HepG2 (cell line): ENCODE measurements around the gene KTN1. TPM values are rescaled to one million over a fixed set of nuclear protein-coding genes. Genes with fewer than 3 reads are reported as not detected.

ENCODE experiments used
- FOXP4 ChIP-seq: sonication (generic); formaldehyde crosslinking; IDR thresholded peaks from 2 replicates; pipeline ENCODE4 v1.4.0; 2020; ENCODE audit warnings: missing genetic modification reagents
- HHEX ChIP-seq: IDR thresholded peaks from 2 replicates; pipeline ENCODE4 v1.6.1; 2016; ENCODE audit warnings: control low read depth
- HOXA3 ChIP-seq: sonication (generic); formaldehyde crosslinking; IDR thresholded peaks from 2 replicates; pipeline ENCODE4 v1.5.0; 2020; ENCODE audit warnings: missing genetic modification reagents
- HOXA9 ChIP-seq: sonication (generic); formaldehyde crosslinking; IDR thresholded peaks from 2 replicates; pipeline ENCODE4 v1.8.1; 2022; ENCODE audit warnings: missing genetic modification reagents, mild to moderate bottlenecking, moderate library complexity, borderline replicate concordance
- MAF1 ChIP-seq: sonication (generic); formaldehyde crosslinking; IDR thresholded peaks from 2 replicates; pipeline ENCODE4 v1.5.0; 2020; ENCODE audit warnings: missing genetic modification reagents, borderline replicate concordance
- MTA1 ChIP-seq: sonication (generic); formaldehyde crosslinking; IDR thresholded peaks from 2 replicates; pipeline ENCODE4 v1.4.0; 2020; ENCODE audit warnings: missing genetic modification reagents, mild to moderate bottlenecking, borderline replicate concordance
- NFAT5 ChIP-seq: sonication (generic); formaldehyde crosslinking; IDR thresholded peaks from 2 replicates; pipeline ENCODE4 v1.4.0; 2020; ENCODE audit warnings: missing genetic modification reagents
- PHF21A ChIP-seq: sonication (generic); formaldehyde crosslinking; IDR thresholded peaks from 2 replicates; pipeline ENCODE4 v1.5.0; 2020; ENCODE audit warnings: mild to moderate bottlenecking, missing genetic modification reagents
- REST ChIP-seq, 2 experiments: IDR thresholded peaks; 2 replicates each; pipeline ENCODE4 v1.6.1; 2011 to 2012; ENCODE audit warnings: low read length in 2 of 2, borderline replicate concordance in 1 of 2, low read depth in 1 of 2, mild to moderate bottlenecking in 1 of 2, moderate library complexity in 1 of 2
- RFX1 ChIP-seq: fragments of 450-650 bp; IDR thresholded peaks from 2 replicates; pipeline ENCODE4 v1.6.1; 2017
- RXRA ChIP-seq: sonication (generic); formaldehyde crosslinking; IDR thresholded peaks from 2 replicates; pipeline ENCODE4 v1.5.1; 2020; ENCODE audit warnings: missing genetic modification reagents
- SNAI1 ChIP-seq: sonication (generic); formaldehyde crosslinking; IDR thresholded peaks from 2 replicates; pipeline ENCODE4 v1.5.0; 2020; ENCODE audit warnings: mild to moderate bottlenecking, missing genetic modification reagents, borderline replicate concordance
- SP140L ChIP-seq: sonication (generic); formaldehyde crosslinking; IDR thresholded peaks from 2 replicates; pipeline ENCODE4 v1.4.0; 2020; ENCODE audit warnings: missing genetic modification reagents, borderline replicate concordance
- ZNF383 ChIP-seq: sonication (generic); formaldehyde crosslinking; IDR thresholded peaks from 2 replicates; pipeline ENCODE4 v1.4.0; 2020; ENCODE audit warnings: missing genetic modification reagents, mild to moderate bottlenecking, borderline replicate concordance
- ZNF510 ChIP-seq: sonication (generic); formaldehyde crosslinking; IDR thresholded peaks from 2 replicates; pipeline ENCODE4 v1.4.0; 2020; ENCODE audit warnings: low read depth, mild to moderate bottlenecking, missing genetic modification reagents
- ZNF704 ChIP-seq: sonication (generic); formaldehyde crosslinking; IDR thresholded peaks from 2 replicates; pipeline ENCODE4 v1.8.1; 2023; ENCODE audit warnings: mild to moderate bottlenecking, inconsistent platforms, moderate library complexity, missing genetic modification reagents, borderline replicate concordance
- polyA plus RNA-seq, 8 experiments: library from polyadenylated mRNA; depleted of rRNA in 3 of 8; stranded (reverse) in 7 of 8; unstranded in 1 of 8; fragments of >200 nt; fragmentation: Illumina TruSeq in 4 of 8; extraction: Trizol in 4 of 8; gene quantifications; 2 replicates each; pipeline versions ENCODE4 v1.2.1 to v1.2.3, GENCODE V29; 2011 to 2016; ENCODE audit warnings: low read depth in 4 of 8, missing spikeins in 1 of 8, mixed read lengths in 1 of 8; ENCODE audit not compliant: insufficient read depth in 1 of 8
- total RNA-seq, 5 experiments: library from RNA; depleted of rRNA; stranded (reverse); fragments of >200 nt; fragmentation: Illumina TruSeq; extraction: Trizol; gene quantifications; 2 replicates each; pipeline ENCODE4 v1.2.3, GENCODE V29; 2016; ENCODE audit warnings: low read depth in 1 of 5

The KTN1 gene
- total and polyA plus RNA-seq, 2 of the 13 experiments (the other 11 are each of a cell fraction or from before 2014, with no cell fraction given): 60.6 to 169 TPM

GRCh38 chr14:55592436-55592835, 12.4 kb downstream of the KTN1 start (continued):
- TF ChIP-seq REST (IDR thresholded peaks at IDR 0.05; ENCODE audit: borderline replicate concordance in 1 of 2, low read depth in 1 of 2, low read length in 2 of 2) (no peak), ZNF383 (CRISPR knock-in tag) (no peak), RFX1 (no peak), ZNF510 (no peak), FOXP4 (CRISPR knock-in tag) (peak; percentile 58; the same call in 1 of the 2 replicates), PHF21A (CRISPR knock-in tag) (no peak), SNAI1 (CRISPR knock-in tag) (no peak), RXRA (CRISPR knock-in tag) (no peak), ZNF704 (CRISPR knock-in tag) (no peak), NFAT5 (CRISPR knock-in tag) (no peak), MTA1 (CRISPR knock-in tag) (no peak), SP140L (CRISPR knock-in tag) (no peak), HOXA3 (CRISPR knock-in tag) (no peak), HOXA9 (CRISPR knock-in tag) (no peak), MAF1 (CRISPR knock-in tag) (no peak), HHEX (CRISPR knock-in tag) (peak; percentile 77; the same call in 1 of the 2 replicates)
